ENCODE data around the gene GGT7.

Gene GGT7

GRCh38 chr20:34880215-34880850 is 7.7 kb upstream of the GGT7 start:
- Histone ChIP-seq H3K4me2 (ENCODE audit: low read depth, low read length) (no peak overlapping the region), H3K27ac (ENCODE audit: low read length) (no peak overlapping the region), H3K9ac (ENCODE audit: low read length) (no peak overlapping the region), H3K36me3 (replicated peaks; ENCODE audit: insufficient read depth, low read length) (no peaks in the 10 kb centered on the region), H4K20me1 (ENCODE audit: insufficient read depth, low read length) (no peaks in the 10 kb centered on the region), H3K4me1 (ENCODE audit: low read length) (peaks cover 13% of the 10 kb centered on the region), H2AFZ (ENCODE audit: low read length) (no peak overlapping the region), H3K27me3 (replicated peaks; ENCODE audit: insufficient read depth, low read length) (no peaks in the 10 kb centered on the region), H3F3A (ENCODE audit: insufficient read depth, low read length) (no peaks in the 10 kb centered on the region; the same call in 1 of the 2 replicates), H3K9me2 (replicated peaks; ENCODE audit: insufficient read depth, low read length) (no peaks in the 10 kb centered on the region), H3K9me3 (replicated peaks; ENCODE audit: insufficient read depth, low read length) (no peaks in the 10 kb centered on the region), H3K4me3 (ENCODE audit: low read length) (no peak overlapping the region), H3K79me2 (ENCODE audit: low read length) (peaks cover 6% of the 10 kb centered on the region)
- no peak for DNase-seq
- no peak for TF ChIP-seq CTCF (IDR thresholded peaks at IDR 0.05; ENCODE audit: low read length)
- no peak for TF ChIP-seq EZH2 (optimal IDR thresholded peaks at IDR 0.05; ENCODE audit: low read depth, low read length)
- TF ChIP-seq EZH2phosphoT487 (IDR thresholded peaks at IDR 0.05; ENCODE audit: low read length), result no peak

- TF ChIP-seq CTCF (IDR thresholded peaks at IDR 0.05; ENCODE audit: low read length), result no peak
- no peak for TF ChIP-seq EZH2phosphoT487 (IDR thresholded peaks at IDR 0.05; ENCODE audit: low read length)
- TF ChIP-seq EZH2 (optimal IDR thresholded peaks at IDR 0.05; ENCODE audit: low read depth, low read length), result no peak
- peak within 1 kb of the TSS; percentile 42; the same call in 1 of the 2 replicates for H3K27ac ChIP-seq (ENCODE audit: low read length)
- peaks cover 20% of the 10 kb centered on the region for H3K4me1 ChIP-seq (ENCODE audit: low read length)
- H3K4me2 ChIP-seq (ENCODE audit: low read depth, low read length), result peak within 1 kb of the TSS; percentile 92
- H3K9me3 ChIP-seq (replicated peaks; ENCODE audit: insufficient read depth, low read length), result no peaks in the 10 kb centered on the region
- peak within 1 kb of the TSS; percentile 84 for H3K4me3 ChIP-seq (ENCODE audit: low read length)
- DNase-seq, result peak; percentile 92
- H3K9me2 ChIP-seq (replicated peaks; ENCODE audit: insufficient read depth, low read length), result no peaks in the 10 kb centered on the region
- peak within 1 kb of the TSS; percentile 99 for H2AFZ ChIP-seq (ENCODE audit: low read length)
- no peaks in the 10 kb centered on the region for H3K27me3 ChIP-seq (replicated peaks; ENCODE audit: insufficient read depth, low read length)
- H3F3A ChIP-seq (ENCODE audit: insufficient read depth, low read length), result no peaks in the 10 kb centered on the region; the same call in 1 of the 2 replicates
- no peaks in the 10 kb centered on the region for H4K20me1 ChIP-seq (ENCODE audit: insufficient read depth, low read length)
- H3K36me3 ChIP-seq (replicated peaks; ENCODE audit: insufficient read depth, low read length), result no peaks in the 10 kb centered on the region
- peak within 1 kb of the TSS; percentile 75 for H3K9ac ChIP-seq (ENCODE audit: low read length)
- H3K79me2 ChIP-seq (ENCODE audit: low read length), result peaks cover 6% of the 10 kb centered on the region
Observed at GRCh38 chr20:34876406-34877282, 4.0 kb upstream of the GGT7 start, which contains the start of gene ACSS2. Gene ACSS2 (plus strand): TSS chr20:34876612. CDS start chr20:34876646, 34 bp downstream.

GRCh38 chr20:34875642-34876405 is 3.2 kb upstream of the GGT7 start:
- H4K20me1 ChIP-seq (ENCODE audit: insufficient read depth, low read length), result no peaks in the 10 kb centered on the region
- no peak for TF ChIP-seq EZH2phosphoT487 (IDR thresholded peaks at IDR 0.05; ENCODE audit: low read length)
- TF ChIP-seq CTCF (IDR thresholded peaks at IDR 0.05; ENCODE audit: low read length), result peak; percentile 28
- peaks cover 6% of the 10 kb centered on the region for H3K79me2 ChIP-seq (ENCODE audit: low read length)
- H3K27ac ChIP-seq (ENCODE audit: low read length), result peak overlapping the region; percentile 42; the same call in 1 of the 2 replicates
- peaks cover 20% of the 10 kb centered on the region for H3K4me1 ChIP-seq (ENCODE audit: low read length)
- no peaks in the 10 kb centered on the region for H3K27me3 ChIP-seq (replicated peaks; ENCODE audit: insufficient read depth, low read length)
- peak overlapping the region; percentile 69 for H2AFZ ChIP-seq (ENCODE audit: low read length)
- H3K36me3 ChIP-seq (replicated peaks; ENCODE audit: insufficient read depth, low read length), result no peaks in the 10 kb centered on the region
- H3K9me2 ChIP-seq (replicated peaks; ENCODE audit: insufficient read depth, low read length), result no peaks in the 10 kb centered on the region
- H3K4me3 ChIP-seq (ENCODE audit: low read length), result peak overlapping the region; percentile 84
- no peaks in the 10 kb centered on the region for H3K9me3 ChIP-seq (replicated peaks; ENCODE audit: insufficient read depth, low read length)
- DNase-seq, result no peak
- no peaks in the 10 kb centered on the region; the same call in 1 of the 2 replicates for H3F3A ChIP-seq (ENCODE audit: insufficient read depth, low read length)
- H3K9ac ChIP-seq (ENCODE audit: low read length), result peak overlapping the region; percentile 33; the same call in 1 of the 2 replicates
- H3K4me2 ChIP-seq (ENCODE audit: low read depth, low read length), result peak overlapping the region; percentile 61
